Erythroblast (primary cell): ENCODE data around the gene KPNB1.

Experiments
- GATA1 ChIP-seq: IDR thresholded peaks from 2 replicates; pipeline ENCODE4 v1.6.1; 2011; ENCODE audit warnings: low read depth, mild to moderate bottlenecking, control low read depth, low read length, moderate library complexity
- POLR2A ChIP-seq: IDR thresholded peaks from 2 replicates; pipeline ENCODE4 v1.6.1; 2011; ENCODE audit warnings: mild to moderate bottlenecking, low read length

DNA sequence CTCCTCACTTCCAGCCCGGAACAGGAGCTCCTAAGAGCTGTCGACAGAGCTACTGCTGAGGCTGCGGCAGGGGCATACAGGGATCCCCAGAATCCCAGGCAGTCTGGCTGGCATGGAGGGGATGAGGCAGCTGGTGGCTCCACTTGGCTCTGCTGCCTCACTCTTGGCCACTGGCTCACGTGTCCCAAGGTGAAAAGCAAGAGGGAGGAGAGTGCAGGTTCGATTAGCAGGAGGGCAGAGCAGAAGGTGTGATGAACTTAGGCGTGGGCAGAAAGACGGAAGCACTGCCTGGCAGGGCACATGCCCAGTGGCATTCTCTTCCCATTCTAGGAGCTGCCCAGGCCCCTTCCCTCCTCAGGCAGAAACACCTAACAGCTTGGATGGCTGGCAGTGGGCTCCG, 72.0 kb downstream of the KPNB1 start:
- TF ChIP-seq POLR2A = no peak
- no peak for TF ChIP-seq GATA1
